Left hindlimb (tissue), 1 donor: Measurements from ENCODE around the gene WDR17.
A peak's percentile ranks its signal among the peaks of the same experiment; 100 is the strongest.
"Not testable (repeated sequence)": the region's sequence is repeated elsewhere in the genome, so short reads cannot be mapped to it uniquely, and the experiment has no call there.

Source experiments
- DNase-seq: peaks from one replicate; pipeline ENCODE4 v3.0.0-alpha.2; 2018

The WDR17 gene

GRCh38 chr4:176193126-176193525 is 127.5 kb downstream of the WDR17 start:
- no peak for DNase-seq

DNA sequence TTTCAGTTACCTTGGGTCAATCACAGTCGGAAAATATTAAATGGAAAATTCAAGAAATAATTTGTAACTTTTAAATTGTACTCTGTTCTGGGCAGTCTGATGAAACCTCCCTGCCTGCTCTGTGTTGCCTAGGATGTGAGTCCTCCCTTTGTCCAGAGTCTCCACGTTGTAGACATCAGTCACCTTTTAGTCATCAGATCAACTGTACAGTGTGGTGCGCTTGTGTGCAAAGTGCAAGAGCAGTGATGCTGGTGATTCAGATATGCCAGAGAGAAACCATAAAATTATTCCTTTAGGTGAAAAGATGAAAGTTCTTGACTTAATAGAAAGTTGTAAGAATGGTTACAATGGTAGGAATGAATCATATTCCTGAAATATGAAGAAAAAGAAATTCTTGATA is 128.3 kb downstream of the WDR17 start:
- DNase-seq, result no peak

DNA sequence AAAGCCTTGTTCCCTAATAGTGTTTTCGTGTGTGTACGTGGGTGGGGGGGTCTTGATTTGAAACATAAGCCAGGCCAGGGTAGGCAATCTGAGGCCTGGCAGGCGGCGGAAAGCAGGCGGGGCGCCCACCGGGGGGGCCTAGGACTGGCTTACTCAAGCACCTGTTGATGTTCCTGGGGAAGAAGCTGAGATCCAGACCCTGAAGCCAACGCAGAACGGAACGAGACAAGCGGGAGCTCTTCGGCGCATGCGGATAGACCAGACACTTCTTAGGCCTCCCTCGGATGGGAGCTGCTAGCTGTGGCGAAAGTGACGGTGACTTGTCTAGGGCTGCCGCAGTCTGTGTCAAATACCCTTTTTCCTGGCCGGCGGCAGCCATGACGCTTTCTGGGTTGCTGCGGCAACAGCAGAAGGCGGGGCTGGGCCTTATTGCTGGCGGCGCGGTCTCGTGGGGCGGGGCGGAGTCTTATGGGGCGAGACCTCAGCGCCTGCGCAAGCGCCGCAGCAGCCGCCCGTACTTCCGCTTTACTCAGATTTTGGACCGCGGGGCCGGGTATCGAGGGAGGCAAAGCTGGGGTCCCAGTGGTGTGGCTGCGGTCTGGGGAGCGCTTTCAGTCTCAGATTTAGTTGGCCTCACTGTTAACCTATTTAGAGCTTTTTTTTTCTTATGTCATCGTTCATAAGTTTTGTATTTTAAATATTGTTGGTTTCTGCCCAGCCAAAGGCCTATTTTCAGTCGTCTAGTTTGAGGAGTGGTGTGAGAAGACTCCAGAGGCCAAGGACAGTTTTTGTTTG is 129.7 kb downstream of the WDR17 start, which contains the start of gene SPATA4:
Gene SPATA4, minus strand, starts transcription at position 402 of the 795 bp plus-strand sequence. Its CDS starts 23 bp downstream, at position 379.
- DNase-seq, result peak; percentile 95

GRCh38 chr4:176198316-176198903 is 132.8 kb downstream of the WDR17 start:
- no peak for DNase-seq

- no peak for DNase-seq
Observed at GRCh38 chr4:176205299-176205698, 139.7 kb downstream of the WDR17 start.

- DNase-seq, result no peak
Observed at GRCh38 chr4:176207839-176208238, 142.2 kb downstream of the WDR17 start.

GRCh38 chr4:176209535-176209934 is 143.9 kb downstream of the WDR17 start:
- no peak for DNase-seq

DNA sequence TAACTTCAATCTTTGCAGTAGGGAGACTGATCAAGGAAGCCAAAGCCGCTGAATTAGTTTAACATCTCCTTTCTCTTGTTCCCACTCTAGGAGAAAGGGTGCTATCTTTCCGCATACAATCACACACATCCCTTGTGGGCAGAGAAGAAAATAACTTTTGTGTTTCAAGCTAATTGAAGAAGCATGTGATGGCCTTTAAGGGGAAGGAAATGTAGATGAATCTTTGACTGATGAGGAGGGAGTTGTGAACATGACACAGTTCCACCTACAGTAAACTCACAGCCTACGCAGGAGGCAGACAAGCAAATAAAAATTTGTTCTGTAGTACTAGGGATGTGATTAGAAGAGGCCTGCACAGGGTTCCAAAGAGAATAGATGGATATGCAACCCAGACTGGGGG is 144.5 kb downstream of the WDR17 start:
- no peak for DNase-seq

DNA sequence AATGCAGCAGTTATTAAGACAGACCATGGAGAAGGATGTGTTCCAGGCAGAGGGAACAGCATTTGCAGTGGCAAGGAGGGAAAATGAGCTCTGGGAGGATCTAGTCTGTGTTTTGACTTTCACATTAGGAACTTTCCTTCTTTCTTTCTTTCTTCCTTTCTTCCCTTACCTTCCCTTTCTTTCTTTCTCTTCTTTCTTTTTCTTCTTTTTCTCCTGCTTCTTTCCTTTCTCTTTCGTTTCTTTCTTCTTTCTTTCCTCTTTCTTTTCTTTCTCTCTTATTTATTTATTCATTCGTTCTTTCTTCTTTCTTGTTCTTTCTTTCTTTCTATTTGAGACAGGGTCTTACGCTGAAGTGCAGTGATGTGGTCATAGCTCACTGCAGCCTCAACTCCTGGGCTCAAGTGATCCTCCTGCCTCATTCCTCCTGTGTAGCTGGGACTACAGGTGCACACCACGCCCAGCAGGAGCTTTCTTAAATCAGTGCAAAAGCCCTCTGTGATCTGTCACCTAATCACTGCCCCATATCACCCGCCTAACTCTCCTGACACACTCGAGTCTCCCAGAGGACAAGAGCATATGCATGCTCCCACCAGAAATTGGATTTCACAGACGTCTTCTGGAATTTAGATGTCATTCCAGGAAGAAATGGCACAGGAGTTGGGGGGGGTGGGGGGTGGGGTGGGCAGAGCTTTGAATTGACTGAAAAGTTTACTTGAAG is 145.1 kb downstream of the WDR17 start:
- no peak for DNase-seq

DNA sequence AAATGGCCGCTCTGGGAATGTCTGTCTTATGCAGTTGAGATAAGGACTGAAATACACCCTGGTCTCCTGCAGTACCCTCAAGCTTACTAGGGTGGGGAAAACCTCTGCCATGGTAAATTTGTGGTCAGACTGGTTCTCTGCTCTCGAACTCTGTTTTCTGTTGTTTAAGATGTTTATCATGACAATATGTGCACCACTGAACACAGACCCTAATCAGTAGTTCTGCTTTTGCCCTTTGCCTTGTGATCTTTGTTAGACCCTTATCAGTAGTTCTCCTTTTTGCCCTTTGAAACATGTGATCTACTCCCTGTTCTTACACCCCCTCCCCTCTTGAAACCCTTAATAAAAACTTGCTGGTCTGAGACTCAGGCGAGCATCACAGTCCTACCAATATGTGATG is 146.7 kb downstream of the WDR17 start:
- DNase-seq, result not testable (repeated sequence)

- DNase-seq, result no peak
Observed at GRCh38 chr4:176217510-176217909, 151.9 kb downstream of the WDR17 start.

GRCh38 chr4:176222149-176222548 is 156.5 kb downstream of the WDR17 start:
- DNase-seq, result no peak

DNA sequence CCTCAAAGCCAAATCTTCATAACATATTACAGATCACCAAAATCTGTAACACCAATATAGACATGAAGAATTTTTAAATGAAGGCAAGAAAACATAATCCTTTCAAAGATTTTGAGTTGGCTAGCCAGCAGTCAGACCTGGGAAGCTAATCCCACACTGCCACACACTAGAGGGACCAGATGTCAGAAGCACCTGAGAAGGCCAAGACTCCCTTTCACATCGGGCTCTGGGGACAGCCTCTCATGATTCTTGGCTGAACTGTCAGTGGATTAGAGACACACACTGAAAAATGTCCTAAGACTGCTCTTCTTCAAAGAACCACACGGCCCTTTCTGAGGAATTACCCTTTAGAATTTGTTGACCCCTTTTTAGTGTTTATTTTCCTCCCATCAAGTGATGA is 157.9 kb downstream of the WDR17 start:
- DNase-seq, result no peak

GRCh38 chr4:176226736-176227135 is 161.1 kb downstream of the WDR17 start:
- no peak for DNase-seq

GRCh38 chr4:176229645-176230044 is 164.0 kb downstream of the WDR17 start:
- DNase-seq, result no peak
